ENCODE measurements around the gene SHISA6. TPM values are rescaled to one million over a fixed set of nuclear protein-coding genes. Genes with fewer than 3 reads are reported as not detected.

The SHISA6 gene
- total RNA-seq, 1 donor from 2014 or later, result not detected

DNA sequence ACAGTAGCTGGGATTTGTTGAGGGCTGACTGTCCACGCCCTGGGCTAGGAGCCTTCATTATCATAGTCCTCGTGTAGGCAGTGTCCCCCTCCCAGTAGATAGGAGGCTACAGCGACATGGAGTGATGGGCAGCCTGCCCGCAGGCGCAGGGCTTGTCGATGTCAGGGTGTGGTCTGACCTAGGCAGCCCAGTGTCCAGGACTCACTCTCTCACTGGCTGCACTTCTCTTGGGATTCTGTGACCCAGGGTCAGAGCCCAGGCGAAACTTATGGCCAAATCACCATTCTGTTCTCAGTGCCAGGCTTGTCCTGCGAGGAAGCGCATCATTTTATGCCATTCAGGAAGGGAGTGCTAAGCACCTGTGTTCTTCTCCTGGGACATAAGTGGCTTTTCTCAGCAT is 32.6 kb downstream of the SHISA6 start:
- Mint-ChIP-seq H3K9me3 (ENCODE audit: unreplicated experiment) (peaks cover 10% of the 10 kb centered on the region), H3K36me3 (ENCODE audit: unreplicated experiment) (no peaks in the 10 kb centered on the region)

DNA sequence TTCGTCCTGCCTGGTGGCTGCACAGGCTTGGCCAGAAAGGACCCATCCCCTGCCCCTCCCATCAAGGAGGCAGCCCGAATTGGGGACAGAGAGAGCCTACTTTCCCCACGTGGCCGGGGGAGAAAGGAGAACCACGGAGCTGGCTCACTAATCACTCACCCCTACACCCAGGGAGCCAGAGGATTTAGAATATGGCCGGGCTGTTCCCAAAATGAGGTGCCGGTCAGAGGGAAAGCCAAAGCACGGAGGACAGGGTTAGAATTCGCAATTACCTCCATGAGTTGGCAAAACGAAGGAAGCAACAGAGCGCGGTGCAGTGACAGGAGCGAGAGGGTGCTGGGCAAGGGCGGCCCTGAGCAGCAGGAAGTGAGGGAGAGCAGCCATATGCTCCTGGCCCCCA is 33.1 kb downstream of the SHISA6 start:
- H3K27me3 Mint-ChIP-seq (ENCODE audit: unreplicated experiment), result no peaks in the 10 kb centered on the region
- TF ChIP-seq, protein P1, sequence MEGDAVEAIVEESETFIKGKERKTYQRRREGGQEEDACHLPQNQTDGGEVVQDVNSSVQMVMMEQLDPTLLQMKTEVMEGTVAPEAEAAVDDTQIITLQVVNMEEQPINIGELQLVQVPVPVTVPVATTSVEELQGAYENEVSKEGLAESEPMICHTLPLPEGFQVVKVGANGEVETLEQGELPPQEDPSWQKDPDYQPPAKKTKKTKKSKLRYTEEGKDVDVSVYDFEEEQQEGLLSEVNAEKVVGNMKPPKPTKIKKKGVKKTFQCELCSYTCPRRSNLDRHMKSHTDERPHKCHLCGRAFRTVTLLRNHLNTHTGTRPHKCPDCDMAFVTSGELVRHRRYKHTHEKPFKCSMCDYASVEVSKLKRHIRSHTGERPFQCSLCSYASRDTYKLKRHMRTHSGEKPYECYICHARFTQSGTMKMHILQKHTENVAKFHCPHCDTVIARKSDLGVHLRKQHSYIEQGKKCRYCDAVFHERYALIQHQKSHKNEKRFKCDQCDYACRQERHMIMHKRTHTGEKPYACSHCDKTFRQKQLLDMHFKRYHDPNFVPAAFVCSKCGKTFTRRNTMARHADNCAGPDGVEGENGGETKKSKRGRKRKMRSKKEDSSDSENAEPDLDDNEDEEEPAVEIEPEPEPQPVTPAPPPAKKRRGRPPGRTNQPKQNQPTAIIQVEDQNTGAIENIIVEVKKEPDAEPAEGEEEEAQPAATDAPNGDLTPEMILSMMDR (IDR thresholded peaks at IDR 0.05), result no peak
- no peak overlapping the region for H3K4me3 Mint-ChIP-seq (ENCODE audit: unreplicated experiment)
- DNase-seq (ENCODE audit: extremely low spot score, unreplicated experiment), result no peak
- no peaks in the 10 kb centered on the region for H3K36me3 Mint-ChIP-seq (ENCODE audit: unreplicated experiment)
- peaks cover 10% of the 10 kb centered on the region for H3K9me3 Mint-ChIP-seq (ENCODE audit: unreplicated experiment)
- H3K4me1 Mint-ChIP-seq (ENCODE audit: unreplicated experiment), result no peaks in the 10 kb centered on the region
- H3K27ac Mint-ChIP-seq (ENCODE audit: unreplicated experiment), result no peak overlapping the region

More for the DNA sequence above, 32.6 kb downstream of the SHISA6 start:
- no peak overlapping the region for H3K4me3 Mint-ChIP-seq (ENCODE audit: unreplicated experiment)
- no peak overlapping the region for H3K27ac Mint-ChIP-seq (ENCODE audit: unreplicated experiment)
- no peaks in the 10 kb centered on the region for H3K27me3 Mint-ChIP-seq (ENCODE audit: unreplicated experiment)
- TF ChIP-seq, protein P1 (IDR thresholded peaks at IDR 0.05), result no peak
- no peak for DNase-seq (ENCODE audit: extremely low spot score, unreplicated experiment)
- H3K4me1 Mint-ChIP-seq (ENCODE audit: unreplicated experiment), result no peaks in the 10 kb centered on the region

DNA sequence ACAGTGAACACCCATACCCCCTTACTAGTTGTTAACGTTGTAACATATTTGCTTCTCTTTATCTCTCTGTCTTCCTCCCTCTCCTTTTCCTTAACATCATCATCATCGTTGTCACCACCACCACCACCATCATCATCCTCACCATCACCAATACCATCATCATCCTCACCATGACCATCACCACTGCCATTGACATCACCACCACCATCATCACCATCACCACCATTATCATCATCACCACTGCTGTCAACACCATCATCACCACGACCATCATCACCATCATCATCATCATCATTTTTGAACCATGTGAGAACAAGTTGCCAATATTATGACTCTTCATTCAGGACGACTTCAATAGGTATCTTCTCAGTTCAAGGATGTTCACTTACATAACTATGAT is 35.5 kb downstream of the SHISA6 start:
- peaks cover 22% of the 10 kb centered on the region for H3K9me3 Mint-ChIP-seq (ENCODE audit: unreplicated experiment)
- H3K27ac Mint-ChIP-seq (ENCODE audit: unreplicated experiment), result no peak overlapping the region
- no peaks in the 10 kb centered on the region for H3K36me3 Mint-ChIP-seq (ENCODE audit: unreplicated experiment)
- TF ChIP-seq, protein P1 (IDR thresholded peaks at IDR 0.05), result no peak
- H3K4me1 Mint-ChIP-seq (ENCODE audit: unreplicated experiment), result no peaks in the 10 kb centered on the region
- DNase-seq (ENCODE audit: extremely low spot score, unreplicated experiment), result no peak
- H3K27me3 Mint-ChIP-seq (ENCODE audit: unreplicated experiment), result no peaks in the 10 kb centered on the region
- H3K4me3 Mint-ChIP-seq (ENCODE audit: unreplicated experiment), result no peak overlapping the region

DNA sequence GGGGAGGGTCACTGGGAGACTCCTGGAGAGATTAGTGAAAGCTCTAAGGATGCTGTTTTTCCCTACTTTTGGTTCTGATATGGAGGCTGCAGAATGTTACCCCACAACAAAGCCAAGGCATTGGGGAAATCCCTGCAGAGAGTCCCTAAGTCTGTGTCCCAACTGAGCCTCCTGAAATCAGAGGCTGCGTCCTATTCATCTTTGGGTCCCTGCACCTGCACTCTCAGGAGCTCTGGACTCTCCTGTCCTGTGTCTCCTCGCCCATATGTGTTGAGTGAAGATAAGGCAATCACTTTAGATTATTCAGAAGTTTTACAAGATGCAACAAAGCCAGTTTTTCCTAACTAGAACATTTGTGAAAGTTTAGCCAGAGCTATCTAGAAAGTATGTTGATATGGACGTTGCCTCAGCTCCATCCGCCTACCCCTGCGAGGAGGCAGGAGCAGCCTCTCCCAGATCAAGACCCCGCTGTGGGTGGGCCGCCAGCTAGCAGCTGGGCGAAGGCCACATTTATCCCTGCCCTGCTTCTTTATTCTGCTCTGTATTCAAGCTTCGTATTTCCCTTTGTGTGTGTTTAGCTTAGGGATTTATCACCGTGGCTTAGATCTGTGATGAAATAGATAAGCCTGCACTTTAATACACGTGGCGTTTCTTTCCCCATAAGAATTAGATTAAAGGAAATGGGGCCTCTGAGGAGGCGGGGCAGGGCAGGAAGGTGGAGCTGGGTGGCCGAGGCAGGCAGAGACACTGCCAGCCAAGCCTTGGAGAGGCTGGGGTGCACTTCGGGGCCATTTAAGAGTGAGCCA is 37.4 kb downstream of the SHISA6 start:
- H3K36me3 Mint-ChIP-seq (ENCODE audit: unreplicated experiment), result no peaks in the 10 kb centered on the region

DNA sequence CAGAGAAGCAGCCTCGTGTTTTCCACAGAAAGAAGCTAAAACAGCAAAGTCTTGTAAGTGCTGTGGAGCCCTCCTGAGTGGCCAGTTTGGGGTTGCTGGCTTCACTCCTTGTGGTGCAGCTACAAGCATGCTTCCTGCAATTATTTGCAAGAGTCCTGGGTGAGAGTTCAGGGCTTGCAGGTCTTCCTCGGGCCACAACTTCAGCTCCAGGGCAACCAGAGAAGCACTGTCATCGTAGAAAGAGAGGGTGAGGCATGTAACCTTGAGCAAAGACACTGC is 37.9 kb downstream of the SHISA6 start:
- Mint-ChIP-seq H3K27ac (ENCODE audit: unreplicated experiment) (no peak overlapping the region), H3K36me3 (ENCODE audit: unreplicated experiment) (no peaks in the 10 kb centered on the region), H3K9me3 (ENCODE audit: unreplicated experiment) (peaks cover 24% of the 10 kb centered on the region), H3K27me3 (ENCODE audit: unreplicated experiment) (no peaks in the 10 kb centered on the region), H3K4me1 (ENCODE audit: unreplicated experiment) (no peaks in the 10 kb centered on the region), H3K4me3 (ENCODE audit: unreplicated experiment) (no peak overlapping the region)
- TF ChIP-seq, protein P1 (IDR thresholded peaks at IDR 0.05), result no peak
- peak; percentile 49 for DNase-seq (ENCODE audit: extremely low spot score, unreplicated experiment)

More for the DNA sequence above, 37.4 kb downstream of the SHISA6 start:
- Mint-ChIP-seq H3K27me3 (ENCODE audit: unreplicated experiment) (no peaks in the 10 kb centered on the region), H3K27ac (ENCODE audit: unreplicated experiment) (no peak overlapping the region), H3K9me3 (ENCODE audit: unreplicated experiment) (peaks cover 24% of the 10 kb centered on the region), H3K4me1 (ENCODE audit: unreplicated experiment) (no peaks in the 10 kb centered on the region), H3K4me3 (ENCODE audit: unreplicated experiment) (no peak overlapping the region)
- peak; percentile 54 for DNase-seq (ENCODE audit: extremely low spot score, unreplicated experiment)
- TF ChIP-seq, protein P1 (IDR thresholded peaks at IDR 0.05), result no peak

Data from osteocyte (in vitro differentiated cells).